GM06990 (cell line): ENCODE results near the gene MYOC.
"Not testable (repeated sequence)": the region's sequence is repeated elsewhere in the genome, so short reads cannot be mapped to it uniquely, and the experiment has no call there.

Source experiments
- DNase-seq: peaks from one replicate; pipeline ENCODE4 v3.0.0-alpha.2; 2011; ENCODE audit not compliant: insufficient read length; ENCODE audit errors: extremely low read depth
- H3K27me3 ChIP-seq: replicated peaks from 2 replicates; pipeline ENCODE4 v1.6.0; 2011; ENCODE audit warnings: low read length; ENCODE audit not compliant: control insufficient read depth, insufficient read depth
- H3K36me3 ChIP-seq: 2 replicates; pipeline ENCODE4 v1.5.1; 2011; ENCODE audit warnings: low read length; ENCODE audit not compliant: control insufficient read depth, insufficient read depth
- H3K4me3 ChIP-seq: replicated peaks from 2 replicates; pipeline ENCODE4 v1.5.1; 2011; ENCODE audit warnings: low read depth, mild to moderate bottlenecking, control low read depth, low read length
- CTCF ChIP-seq: IDR thresholded peaks from 2 replicates; pipeline ENCODE4 v1.5.1; 2011; ENCODE audit warnings: low read length, control low read depth, mild to moderate bottlenecking, inconsistent platforms; ENCODE audit not compliant: insufficient read depth, poor library complexity, severe bottlenecking

Gene MYOC

DNA sequence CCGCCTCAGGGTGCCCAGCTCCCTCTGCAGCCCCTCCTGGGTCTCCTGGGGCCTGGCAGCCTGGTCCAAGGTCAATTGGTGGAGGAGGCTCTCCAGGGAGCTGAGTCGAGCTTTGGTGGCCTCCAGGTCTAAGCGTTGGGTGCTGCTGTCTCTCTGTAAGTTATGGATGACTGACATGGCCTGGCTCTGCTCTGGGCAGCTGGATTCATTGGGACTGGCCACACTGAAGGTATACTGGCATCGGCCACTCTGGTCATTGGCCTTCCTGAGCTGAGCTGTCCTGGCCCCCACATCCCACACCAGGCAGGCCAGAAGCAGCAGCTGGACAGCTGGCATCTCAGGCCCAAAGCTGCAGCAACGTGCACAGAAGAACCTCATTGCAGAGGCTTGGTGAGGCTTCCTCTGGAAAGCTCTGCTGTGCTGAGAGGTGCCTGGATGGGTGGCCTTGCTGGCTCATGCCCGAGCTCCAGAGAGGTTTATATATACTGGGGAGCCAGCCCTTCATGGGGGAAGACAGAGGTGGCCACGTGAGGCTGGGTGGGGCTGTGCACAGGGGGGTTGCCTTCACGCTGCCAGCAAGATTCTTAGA is at the start of gene MYOC:
TSS of gene MYOC (minus strand) at position 455 of the 589 bp plus-strand sequence. CDS start at position 378, 77 bp downstream.
- no peak for TF ChIP-seq CTCF
- DNase-seq, result no peak
- H3K4me3 ChIP-seq, result no peak within 1 kb of the TSS
- H3K36me3 ChIP-seq, result no peaks in the 10 kb centered on the region
- no peaks in the 10 kb centered on the region; the same call in 1 of the 2 replicates for H3K27me3 ChIP-seq

GRCh38 chr1:171699531-171699930 is 47.0 kb upstream of the MYOC start:
- Histone ChIP-seq H3K27me3 (no peaks in the 10 kb centered on the region), H3K36me3 (no peaks in the 10 kb centered on the region), H3K4me3 (no peak overlapping the region)
- no peak for DNase-seq
- TF ChIP-seq CTCF, result no peak

GRCh38 chr1:171695772-171696171 is 43.3 kb upstream of the MYOC start:
- DNase-seq, H3K36me3 ChIP-seq, H3K4me3 ChIP-seq, H3K27me3 ChIP-seq: not testable (repeated sequence)

DNA sequence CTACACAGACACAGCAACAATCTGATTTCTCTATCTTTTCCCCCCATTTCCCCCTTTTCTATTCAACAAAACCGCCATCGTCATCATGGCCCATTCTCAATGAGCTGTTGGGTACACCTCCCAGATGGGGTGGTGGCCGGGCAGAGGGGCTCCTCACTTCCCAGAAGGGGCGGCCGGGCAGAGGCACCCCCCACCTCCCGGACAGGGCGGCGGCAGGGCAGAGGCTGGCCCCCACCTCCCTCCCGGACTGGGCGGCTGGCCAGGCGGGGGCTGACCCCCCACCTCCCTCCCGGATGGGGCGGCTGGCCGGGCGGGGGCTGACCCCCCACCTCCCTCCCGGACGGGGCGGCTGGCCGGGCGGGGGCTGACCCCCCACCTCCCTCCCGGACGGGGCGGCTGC is 41.1 kb upstream of the MYOC start:
- H3K27me3 ChIP-seq, H3K36me3 ChIP-seq, H3K4me3 ChIP-seq, DNase-seq: not testable (repeated sequence)

DNA sequence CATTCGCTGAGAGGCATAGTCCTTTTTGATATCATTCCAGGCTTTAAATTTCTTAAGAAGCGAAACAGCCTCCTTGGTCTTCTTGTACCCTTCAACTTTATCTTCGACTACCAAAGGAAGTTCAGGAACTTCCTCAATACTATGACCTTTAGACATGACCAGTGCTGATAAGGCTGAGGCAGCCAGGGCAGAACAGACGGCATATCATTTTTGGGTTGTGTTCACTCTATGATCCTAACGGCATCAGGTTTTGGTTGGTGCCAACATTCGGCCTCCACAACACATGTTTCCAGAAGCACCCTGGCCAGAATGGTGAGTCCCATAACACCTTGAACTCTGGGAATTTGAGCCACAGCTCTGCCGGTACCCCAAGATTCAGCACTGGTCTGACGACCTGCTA is 31.4 kb upstream of the MYOC start:
- TF ChIP-seq CTCF, result no peak

DNA sequence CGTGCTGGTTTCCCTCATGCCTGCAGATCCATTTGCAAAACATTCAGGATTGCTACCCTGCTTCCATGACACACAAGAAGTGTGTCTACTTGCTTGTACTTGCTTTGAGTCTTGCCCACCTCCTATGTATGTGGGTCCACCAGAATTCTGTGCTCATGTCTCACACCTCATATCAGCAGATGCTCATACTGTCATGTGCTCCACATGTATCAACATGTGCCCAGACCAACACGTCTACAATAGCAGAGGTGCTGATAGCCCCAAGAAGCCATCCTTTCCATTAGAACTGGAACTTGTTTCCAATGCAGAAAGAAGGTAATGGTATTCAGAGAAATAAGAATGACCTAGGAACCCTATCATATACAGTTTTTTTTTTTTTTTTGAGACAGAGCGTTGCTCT is 27.9 kb upstream of the MYOC start:
- no peak for DNase-seq
- no peaks in the 10 kb centered on the region for H3K27me3 ChIP-seq
- no peaks in the 10 kb centered on the region for H3K36me3 ChIP-seq
- TF ChIP-seq CTCF, result no peak
- H3K4me3 ChIP-seq, result no peak overlapping the region

More for the DNA sequence above, 31.4 kb upstream of the MYOC start:
- no peak for DNase-seq
- Histone ChIP-seq H3K36me3 (no peaks in the 10 kb centered on the region), H3K27me3 (no peaks in the 10 kb centered on the region), H3K4me3 (no peak overlapping the region)

DNA sequence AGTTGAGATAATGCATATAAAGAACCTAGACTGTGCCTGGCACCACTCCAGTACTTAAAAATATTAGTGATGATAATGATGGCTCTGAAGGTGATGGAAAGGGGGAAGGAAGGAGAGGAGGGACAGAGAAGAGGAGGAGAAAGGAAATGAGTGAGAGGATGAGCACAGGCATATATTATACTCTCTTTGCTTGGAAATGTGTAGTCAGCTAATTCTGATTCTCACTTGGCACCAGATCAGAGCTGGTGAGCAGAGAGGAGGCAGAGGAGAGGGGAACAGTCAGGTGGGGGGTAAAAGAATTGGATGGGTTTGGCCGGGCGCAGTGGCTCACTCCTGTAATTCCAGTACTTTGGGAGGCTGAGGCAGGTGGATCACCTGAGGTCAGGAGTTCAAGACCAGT is 24.3 kb upstream of the MYOC start:
- DNase-seq, result no peak
- no peaks in the 10 kb centered on the region for H3K36me3 ChIP-seq
- H3K27me3 ChIP-seq, result no peaks in the 10 kb centered on the region
- TF ChIP-seq CTCF, result no peak
- no peak overlapping the region for H3K4me3 ChIP-seq
